ENCODE measurements around the gene EPS15.
"Not testable (repeated sequence)": the region's sequence is repeated elsewhere in the genome, so short reads cannot be mapped to it uniquely, and the experiment has no call there.

EPS15 gene

DNA sequence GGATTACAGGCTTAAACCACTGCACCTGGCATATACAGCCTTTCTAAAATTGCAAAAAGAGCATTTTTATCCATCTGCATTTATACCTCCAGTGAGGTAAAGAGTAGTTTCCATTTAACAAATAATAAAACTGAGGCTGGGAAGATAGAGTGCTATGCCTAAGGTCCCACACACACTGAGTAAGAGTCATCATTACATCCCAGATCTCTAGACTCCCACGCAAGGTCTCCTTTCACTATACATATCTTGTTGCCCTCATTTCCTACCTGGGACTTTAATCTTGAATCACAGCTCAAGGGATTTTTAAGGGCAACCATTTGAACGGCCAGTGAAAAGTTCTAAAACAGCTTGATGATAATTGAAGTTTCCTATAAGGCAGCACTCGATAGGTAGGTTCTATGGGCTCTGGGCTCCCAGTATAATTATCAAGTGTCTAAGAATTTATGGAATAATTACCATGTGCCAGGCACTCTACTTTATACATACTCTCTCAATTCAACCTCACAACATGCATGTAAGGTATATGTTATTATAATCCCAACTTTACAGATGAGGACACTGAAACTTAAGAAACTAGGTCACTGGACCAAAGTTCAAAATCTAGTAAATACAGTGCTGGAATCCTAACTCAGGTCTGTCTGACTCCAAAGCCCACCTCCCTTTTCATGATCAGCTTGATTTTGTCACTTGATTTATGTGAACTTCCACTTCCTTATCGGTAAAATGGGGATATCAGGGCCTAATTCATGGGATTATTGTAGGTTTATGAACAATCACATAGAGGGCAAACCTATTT is 23.3 kb upstream of the EPS15 start:
- no peak for DNase-seq (ENCODE audit: low read depth in 2 of 2)

GRCh38 chr1:51541313-51542050 is 22.4 kb upstream of the EPS15 start:
- DNase-seq (ENCODE audit: low read depth in 2 of 2), result no peak

GRCh38 chr1:51537568-51537967 is 18.5 kb upstream of the EPS15 start:
- DNase-seq (ENCODE audit: low read depth in 2 of 2), result no peak

DNA sequence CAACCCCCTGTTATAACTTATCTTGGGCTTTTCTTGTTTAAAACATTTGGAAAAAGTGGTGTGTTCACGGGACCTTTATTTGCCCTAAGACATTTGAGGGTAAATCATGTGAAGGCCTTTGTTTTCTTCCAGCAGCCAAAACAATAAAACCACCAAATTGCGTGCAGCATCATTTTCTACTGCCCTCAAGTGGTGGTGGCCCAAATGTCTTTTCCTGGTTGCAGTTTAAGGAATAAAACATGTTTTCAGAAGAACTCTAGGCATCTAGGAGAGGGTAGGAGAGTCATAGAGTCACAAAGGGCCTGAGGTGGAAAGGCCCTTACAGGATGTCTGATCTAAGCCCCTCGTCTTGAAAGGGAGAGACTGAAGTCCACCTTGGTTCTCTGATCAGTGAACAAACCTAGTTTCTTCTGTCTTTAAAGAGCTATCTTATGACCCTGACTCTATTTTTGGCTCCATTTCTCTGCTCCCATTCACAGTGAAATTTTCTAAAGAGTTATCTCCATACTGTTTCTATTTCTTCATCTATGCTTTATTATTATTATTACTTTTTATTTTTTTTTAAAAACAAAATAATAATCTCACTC is 16.0 kb upstream of the EPS15 start:
- DNase-seq (ENCODE audit: low read depth in 2 of 2), result no peak

- no peak for DNase-seq (ENCODE audit: low read depth in 2 of 2)
These were observed 15.4 kb upstream of the EPS15 start for GRCh38 chr1:51534447-51534846.

GRCh38 chr1:51532853-51533252 is 13.8 kb upstream of the EPS15 start:
- DNase-seq (ENCODE audit: low read depth in 2 of 2), result no peak

DNA sequence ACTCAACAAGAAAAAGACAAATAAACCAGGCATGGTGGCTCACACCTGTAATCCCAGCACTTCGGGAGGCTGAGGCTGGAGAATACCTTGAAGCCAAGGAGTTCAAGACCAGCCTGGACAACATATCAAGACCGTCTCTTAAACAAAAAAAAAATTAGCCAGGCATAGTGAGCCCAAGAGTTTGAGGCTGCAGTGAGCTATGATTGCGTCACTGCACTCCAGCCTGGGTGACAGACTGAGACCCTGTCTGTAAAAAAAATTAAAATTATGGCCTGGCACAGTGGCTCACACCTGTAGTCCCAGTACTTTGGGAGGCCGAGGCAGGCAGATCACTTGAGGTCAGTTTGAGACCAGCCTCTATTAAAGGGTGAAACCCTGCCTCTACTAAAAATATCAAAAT is 11.4 kb upstream of the EPS15 start:
- not testable (repeated sequence) for DNase-seq (ENCODE audit: low read depth in 2 of 2)

GRCh38 chr1:51527144-51527543 is 8.1 kb upstream of the EPS15 start:
- DNase-seq (ENCODE audit: low read depth in 2 of 2), result no peak

- DNase-seq (ENCODE audit: low read depth in 2 of 2), result no peak
These were observed 7.2 kb upstream of the EPS15 start for GRCh38 chr1:51526248-51526647.

GRCh38 chr1:51525295-51525694 is 6.2 kb upstream of the EPS15 start:
- DNase-seq (ENCODE audit: low read depth in 2 of 2), result no peak

- DNase-seq (ENCODE audit: low read depth in 2 of 2), result no peak
These were observed 5.8 kb upstream of the EPS15 start for GRCh38 chr1:51524817-51525216.

DNA sequence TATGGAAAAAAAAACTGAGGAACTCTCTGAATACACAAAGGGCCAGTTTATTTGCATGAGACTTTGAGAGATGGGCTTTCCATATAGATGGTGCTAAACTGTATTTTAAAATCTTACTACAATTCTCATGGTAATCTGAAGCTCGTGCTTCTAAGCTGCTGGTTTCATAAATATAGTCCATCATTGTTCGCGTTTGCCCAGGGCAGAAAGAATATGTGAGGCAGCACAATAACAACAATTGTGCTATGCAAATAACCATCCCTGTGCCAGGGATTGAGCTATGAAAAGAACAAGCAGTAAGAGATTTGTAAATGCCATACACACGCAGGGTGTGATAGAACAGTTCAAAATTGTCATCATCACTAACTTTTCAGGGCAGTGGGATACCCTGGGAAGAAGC is 4.9 kb upstream of the EPS15 start:
- no peak for DNase-seq (ENCODE audit: low read depth in 2 of 2)

- no peak for DNase-seq (ENCODE audit: low read depth in 2 of 2)
These were observed 1.7 kb upstream of the EPS15 start for GRCh38 chr1:51520700-51521248.

DNA sequence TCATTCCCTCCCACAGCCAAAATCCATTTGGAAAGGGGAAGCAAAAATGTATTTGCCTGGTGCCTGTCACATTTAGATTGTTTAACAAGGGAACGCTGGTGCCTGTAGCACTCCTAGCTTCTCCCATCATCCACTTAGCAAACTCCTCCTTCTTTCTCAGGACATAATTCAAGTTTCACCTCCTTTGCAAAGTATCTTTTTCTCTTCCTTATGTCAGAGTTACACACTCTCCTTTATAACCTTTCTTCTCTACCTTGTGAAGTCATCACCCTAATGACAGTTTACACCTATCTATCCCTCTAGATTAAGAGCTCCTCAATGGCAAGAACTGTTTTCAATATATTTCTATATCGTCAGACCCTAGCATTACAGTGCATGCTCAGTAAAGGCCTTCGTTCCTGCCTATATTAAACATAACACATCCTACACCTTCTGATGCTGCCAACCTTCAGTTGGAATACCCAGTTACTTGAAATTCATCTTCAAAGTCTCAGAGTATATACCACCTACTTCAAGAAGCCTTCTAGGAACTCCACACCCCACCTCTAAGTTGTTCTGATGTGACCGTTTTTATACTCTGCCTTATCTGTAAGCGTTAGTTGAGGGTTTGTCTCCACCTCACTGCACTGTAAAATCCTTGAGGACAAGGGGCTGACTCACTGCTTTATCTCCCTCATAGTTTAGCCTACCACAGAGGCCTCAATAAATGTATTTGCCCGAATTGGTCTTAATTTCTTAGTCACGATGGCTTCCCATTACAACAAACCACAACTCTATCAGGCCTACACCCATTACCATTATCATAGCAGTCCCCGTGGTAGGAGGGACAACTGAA is 1.0 kb upstream of the EPS15 start:
- DNase-seq (ENCODE audit: low read depth in 2 of 2), result no peak

- peak; percentile 15 to 31 for DNase-seq (ENCODE audit: low read depth in 2 of 2)
These were observed 449 bp downstream of the EPS15 start for GRCh38 chr1:51518586-51519047.

GRCh38 chr1:51518033-51518585 is 957 bp downstream of the EPS15 start:
- no peak for DNase-seq (ENCODE audit: low read depth in 2 of 2)

DNA sequence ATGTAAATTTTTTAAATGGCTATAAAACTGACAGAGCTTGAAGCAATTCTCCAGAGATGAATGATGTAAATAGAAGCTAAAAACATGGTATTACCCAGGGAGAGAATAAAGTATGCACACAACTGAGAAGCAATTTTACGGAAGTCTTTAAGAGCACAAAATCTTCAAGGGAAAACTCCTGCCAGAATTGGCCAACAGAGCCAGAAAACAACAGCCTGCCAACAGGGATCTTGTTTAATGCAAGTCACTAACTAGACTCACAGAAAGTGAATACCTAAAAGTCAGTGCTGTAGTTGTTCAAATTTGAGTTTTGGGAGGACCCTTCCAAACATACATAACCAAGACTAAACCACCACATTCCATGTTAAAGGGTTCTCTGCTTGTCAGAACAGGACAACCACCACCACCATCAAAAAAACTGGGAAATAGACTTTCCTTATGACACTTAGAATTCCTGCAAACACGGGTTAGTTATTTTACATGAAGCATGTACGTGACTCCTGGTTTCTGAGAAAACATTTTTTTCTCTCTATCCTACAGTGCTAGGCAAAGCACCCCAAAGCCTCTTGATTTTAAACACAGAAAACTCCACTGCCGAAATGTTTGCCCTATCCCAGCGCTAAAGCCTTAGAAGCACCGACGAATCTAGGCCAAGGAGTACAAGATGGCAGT is 1.6 kb downstream of the EPS15 start:
- DNase-seq (ENCODE audit: low read depth in 2 of 2), result no peak

DNA sequence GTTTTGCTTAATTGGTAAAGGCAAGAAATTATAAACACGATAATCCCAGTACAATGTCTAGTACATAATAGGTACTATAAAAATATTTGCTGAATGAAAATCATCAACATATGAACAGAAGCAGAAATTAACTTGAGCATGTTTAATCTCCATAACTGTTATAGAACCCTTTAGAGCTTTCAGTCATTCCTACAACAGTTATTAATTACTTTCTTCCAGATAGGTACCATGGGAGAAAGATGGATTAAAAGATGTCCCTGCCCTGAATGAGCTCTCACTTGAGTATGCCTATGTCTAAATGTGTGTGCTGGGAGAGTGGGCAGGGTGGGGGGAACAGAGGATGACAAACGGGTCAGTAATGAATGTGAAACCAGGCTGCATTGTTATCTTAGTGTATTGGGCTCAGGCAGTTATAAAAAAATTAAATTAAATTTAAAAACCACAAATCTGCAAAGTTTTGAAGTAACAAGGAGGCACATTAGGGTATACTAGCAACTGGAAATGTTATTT is 2.4 kb downstream of the EPS15 start:
- DNase-seq (ENCODE audit: low read depth in 2 of 2), result no peak

DNA sequence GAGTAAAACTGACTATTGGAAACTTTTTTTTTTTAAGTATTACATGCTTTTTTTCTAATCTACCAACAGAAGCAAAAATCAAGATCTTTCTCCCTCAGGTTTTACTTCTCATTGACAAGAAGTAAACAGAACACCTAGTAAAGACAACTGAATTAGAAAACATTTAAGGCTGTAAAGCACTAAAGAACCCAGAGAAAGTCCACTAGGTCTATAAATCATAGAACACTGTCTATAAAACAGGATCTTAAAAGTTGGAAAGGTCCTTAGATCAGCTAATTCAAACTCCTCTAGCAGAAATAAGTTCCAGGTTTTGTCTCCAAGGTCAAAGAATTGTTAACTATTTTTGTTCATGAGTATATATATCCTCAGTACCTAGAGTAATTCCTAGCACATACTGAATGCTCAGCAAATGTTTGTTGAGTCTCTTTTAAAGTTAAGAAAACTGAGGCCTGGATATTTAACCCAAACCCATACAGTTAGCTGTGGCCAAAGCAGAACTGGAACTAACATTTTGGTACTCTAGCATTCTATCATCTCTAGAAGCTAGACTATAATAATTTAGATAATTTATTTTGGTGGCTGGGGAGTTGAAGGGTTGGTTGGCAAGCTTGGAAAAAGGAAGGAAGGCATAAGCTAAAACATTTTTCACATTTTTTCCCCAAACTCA is 3.0 kb downstream of the EPS15 start:
- DNase-seq (ENCODE audit: low read depth in 2 of 2), result no peak
